NCI-H2081 treated with DMSO at 0.1 percent for 48 hours (cell line): Measurements from ENCODE around the gene PCDH19.

ENCODE experiments used
- DNase-seq: peaks from one replicate; lab custom pipeline; 2025; lab: John Stamatoyannopoulos, UW

The PCDH19 gene

DNA sequence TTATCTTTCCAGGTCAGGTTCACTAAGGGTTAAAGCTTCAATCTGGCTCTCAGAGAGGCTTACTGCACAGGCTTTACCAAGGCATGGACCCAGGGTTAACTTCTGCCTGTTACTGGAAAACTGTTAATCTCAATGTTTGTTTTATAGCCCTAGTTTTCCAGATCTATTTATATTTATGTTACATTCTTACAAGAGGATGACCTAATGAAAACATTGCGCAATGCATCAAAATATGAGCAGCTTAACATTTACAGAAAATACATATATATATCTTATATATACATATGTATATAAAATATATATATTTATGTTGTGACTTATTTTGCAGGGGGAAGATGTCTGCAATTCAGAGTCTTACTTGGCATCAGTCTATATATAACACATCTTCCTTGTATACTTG is 112.3 kb downstream of the PCDH19 start:
- DNase-seq, result no peak

DNA sequence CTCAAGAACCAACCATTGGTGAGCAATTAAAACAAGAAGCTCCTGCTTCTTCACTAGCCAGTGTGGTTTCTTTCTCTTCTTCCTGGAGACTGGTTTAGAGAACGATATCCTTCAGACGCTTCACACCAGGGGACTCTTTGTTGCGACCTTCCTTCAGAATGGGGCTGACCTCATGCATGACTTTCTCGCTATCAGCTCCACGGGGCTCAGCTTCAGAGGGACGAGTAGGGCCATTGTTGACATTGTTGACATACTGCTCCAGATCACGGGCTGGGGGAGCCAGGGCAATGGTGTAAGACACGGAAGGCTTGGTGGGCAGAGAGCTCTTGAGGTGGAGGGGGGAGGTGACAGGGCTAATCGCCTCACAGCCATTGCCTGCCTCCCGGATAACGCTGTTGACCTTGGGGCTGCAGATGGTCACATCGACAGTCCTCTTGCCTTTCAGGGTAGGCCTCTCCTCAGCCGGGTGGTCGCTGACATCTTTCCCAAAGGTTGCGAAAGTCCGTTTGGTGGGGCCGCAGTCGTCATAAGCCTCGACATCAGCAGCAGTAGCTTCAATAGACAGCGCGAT is 113.8 kb downstream of the PCDH19 start:
- no peak for DNase-seq

DNA sequence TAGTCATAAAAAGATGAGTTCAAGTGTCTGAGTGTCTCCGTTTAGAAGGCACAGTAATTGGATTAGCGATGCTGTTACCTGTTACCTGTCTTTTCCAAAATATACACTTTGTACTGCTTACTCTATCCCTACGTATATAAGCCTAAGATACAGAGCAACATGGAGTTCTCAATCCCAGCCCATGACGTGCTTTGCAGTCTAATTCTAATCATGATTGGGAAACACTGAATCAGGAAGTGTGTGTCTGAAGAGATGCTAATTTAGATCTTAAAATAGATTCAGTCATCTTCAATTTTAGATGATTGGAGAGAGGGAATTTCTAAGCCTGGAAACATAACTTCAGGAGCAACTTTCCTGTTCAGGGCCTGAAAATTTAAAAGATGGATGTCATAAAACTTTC is 115.1 kb downstream of the PCDH19 start:
- DNase-seq, result no peak

DNA sequence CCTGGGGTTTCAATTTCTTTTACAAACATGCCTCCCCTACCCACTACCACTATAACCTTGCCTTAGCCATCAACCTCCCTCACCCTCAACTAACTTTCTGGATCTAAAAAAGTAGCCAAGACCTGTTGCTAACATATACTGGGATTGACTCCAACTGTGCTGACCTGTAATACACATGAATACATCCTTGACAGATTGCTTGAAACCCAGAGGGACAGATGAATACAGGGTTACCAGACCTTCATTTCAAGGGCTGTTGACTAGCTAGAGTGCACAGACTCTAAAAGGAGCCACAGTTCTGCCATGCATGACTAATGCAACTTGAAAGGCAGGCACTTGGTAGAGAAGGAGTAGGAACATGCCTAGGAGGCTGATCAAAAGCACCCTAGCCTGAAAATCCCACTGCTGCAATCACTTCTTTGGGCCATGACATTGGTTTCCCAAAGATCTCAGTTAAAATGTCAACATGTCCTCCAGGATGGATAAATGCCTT is 121.0 kb downstream of the PCDH19 start:
- DNase-seq, result no peak

DNA sequence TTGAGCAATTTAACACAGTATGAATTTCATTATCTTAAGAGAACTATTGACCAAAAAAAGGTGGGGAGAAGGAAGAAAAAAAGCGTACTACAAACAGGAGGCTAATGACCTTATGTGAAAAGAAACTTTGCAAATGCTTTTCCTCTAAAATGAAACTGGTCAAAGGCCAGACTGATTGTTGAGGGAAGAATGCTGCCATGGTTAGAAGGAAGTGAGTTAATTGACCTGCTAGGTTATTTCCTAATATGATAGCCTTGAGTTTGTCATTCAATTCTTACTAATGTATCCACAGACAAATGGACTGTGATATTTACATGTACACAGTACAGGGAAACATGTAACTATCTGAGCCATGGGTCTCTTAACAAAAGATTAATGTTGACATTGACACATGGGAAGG is 132.8 kb downstream of the PCDH19 start:
- DNase-seq, result no peak

DNA sequence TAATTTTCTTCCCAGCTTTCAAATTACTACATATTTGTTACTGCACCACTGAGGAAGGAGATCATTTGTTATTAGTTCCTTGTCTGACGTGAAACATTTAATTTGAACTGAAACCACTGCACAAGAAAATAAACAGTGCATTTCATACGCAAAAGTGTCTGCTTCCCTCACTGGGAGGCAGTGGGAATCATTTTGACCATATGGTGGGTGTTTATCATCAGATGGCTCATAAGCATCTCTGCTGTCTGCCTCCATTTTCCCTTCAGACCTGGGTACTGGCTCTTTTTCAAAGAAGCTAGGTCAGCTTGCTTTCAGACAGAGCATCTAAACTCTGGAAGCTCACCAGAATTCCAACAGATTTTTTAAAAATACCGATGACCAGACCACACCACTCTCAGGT is 135.2 kb downstream of the PCDH19 start:
- DNase-seq, result no peak

DNA sequence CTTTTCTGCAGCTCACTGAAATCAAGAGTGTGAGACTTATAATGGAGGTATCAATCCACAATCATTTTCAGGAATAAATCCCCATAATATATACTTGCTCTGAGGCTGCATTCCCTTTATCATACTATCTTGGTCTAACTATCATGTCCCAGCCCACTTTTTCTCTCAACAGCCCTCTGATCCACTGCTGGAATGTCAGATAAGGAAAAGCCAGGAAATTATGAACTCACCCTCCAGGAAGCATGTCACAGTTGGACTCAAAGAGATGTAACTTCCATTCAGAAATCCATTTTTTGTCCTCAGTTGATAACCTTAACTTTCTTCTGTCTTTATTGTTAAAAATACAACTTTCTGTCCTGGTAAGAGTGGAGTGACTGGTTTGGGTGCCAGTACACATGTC is 144.9 kb downstream of the PCDH19 start:
- DNase-seq, result no peak

DNA sequence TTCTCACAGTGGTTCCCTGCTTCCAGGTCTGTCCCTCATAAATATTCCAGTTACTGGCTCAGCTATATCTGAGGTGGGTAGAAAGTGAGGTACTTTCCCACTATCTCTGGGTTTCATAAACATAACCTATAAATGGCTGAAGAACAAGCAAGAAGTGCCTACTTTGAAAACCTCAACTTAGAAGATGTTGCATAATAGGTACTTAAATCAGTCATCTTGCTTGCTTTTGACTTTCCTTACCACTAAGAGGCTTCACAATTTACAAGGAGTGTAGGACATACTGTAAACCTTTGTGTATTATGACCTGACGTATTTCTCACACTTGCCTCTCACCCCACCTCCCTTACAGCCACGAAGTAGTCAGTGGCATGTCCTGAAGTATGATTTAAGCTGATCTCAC is 145.9 kb downstream of the PCDH19 start:
- DNase-seq, result no peak

DNA sequence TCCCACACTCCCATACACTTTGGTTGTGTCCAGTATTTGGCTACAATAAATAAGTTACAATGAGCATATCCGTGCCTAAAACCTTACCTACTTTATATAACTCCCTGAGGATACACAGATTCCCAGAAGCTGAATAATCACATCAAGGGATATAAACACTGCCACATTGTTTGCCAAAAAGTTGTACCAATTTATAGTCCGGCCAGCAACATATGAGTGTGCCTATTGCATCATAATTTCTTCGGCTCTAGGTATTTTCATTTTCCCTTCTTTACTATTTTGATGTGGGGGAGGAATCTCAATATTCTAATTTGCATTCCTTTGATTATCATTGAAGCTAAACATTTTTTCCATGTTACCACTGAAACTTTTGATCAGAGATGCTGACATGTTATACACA is 146.4 kb downstream of the PCDH19 start:
- DNase-seq, result no peak

DNA sequence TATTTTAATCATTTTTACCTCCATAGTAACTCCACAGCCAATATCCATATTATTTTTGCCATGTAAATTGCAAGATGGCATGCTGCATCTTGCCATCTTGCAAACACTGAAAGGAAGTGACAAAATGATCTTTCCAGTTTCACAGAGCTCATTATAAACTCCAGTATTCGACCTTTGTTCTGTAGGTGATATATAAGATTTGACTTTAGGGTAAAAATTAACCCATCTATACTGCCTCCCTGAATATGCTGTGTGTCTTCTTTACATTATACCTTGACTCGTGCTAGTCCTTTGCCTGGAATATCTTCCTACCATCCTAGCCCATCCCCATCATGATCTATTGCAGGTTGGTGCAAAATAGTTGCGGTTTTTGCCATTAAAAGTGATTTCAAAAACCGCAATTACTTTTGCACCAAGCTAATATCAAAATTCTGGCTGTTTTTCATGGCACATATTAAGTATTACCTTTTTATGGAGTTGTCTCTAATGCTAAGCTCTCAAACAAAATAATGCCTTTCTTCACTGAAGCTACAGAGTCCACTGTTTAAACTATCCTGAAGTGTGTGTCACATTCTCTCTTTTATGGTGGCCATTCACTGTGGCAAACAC is 161.1 kb downstream of the PCDH19 start:
- DNase-seq, result no peak

DNA sequence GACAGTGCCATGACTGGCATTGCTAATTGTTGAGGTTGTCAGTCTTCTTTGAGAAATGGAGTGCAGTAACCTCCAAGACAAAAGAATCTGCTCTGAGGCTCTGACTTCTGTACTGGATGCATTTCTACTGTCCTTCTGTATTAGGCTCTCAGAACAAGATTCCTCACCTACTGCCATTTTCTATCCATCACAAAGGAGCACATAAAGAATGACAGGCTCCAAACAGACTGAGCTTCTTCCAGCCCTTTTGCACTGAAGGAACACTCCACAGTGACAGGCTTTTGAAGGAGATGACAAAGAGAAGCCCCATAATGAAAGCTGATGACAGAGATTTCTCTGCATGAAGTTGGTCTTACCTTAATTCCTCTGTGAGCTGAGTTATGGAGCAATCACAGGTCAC is 162.2 kb downstream of the PCDH19 start:
- no peak for DNase-seq

DNA sequence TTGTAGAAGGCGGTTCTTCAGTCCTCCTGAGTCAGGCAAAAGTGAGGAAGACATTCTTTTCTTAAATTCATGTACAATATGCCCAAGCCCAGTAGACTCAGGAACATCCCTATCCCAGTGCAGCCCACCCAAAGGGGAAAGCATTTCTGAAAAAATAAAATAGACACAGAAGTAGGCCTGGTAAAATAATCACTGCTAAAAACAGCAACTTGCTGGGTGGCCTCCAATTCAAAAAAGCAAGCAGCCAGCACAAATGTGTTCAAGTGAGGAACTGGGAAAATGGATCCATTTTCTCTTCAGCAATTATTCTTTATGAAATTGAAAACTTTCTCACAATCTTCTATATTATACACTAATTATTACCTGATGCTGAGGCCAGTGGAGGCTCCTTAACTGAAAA is 165.4 kb downstream of the PCDH19 start:
- DNase-seq, result no peak
